OCI-LY1 (cell line): ENCODE results near the gene AKT3.

Experiments used
- CTCF ChIP-seq: fragments of 200-600 bp; sonication (generic), shearing (Covaris generic); IDR thresholded peaks from 2 replicates; pipeline ENCODE4 v1.5.1; 2017; ENCODE audit warnings: mild to moderate bottlenecking, antibody characterized with exemption, low read length, moderate library complexity, mixed read lengths
- EZH2 ChIP-seq: fragments of 200-600 bp; sonication (generic), shearing (Covaris generic); IDR thresholded peaks from 2 replicates; pipeline ENCODE4 v1.8.0; 2017; ENCODE audit warnings: borderline replicate concordance, mixed run types, mild to moderate bottlenecking, antibody characterized with exemption, low read length, moderate library complexity, mixed read lengths

- TF ChIP-seq CTCF (no peak), EZH2 (no peak)
Measured at GRCh38 chr1:243471754-243472745, 378.0 kb downstream of the AKT3 start.
